NCI-H2227 (cell line): Measurements from ENCODE around the gene MAP3K19.
"Not testable (repeated sequence)": the region's sequence is repeated elsewhere in the genome, so short reads cannot be mapped to it uniquely, and the experiment has no call there.

Source experiments
- DNase-seq: peaks from one replicate; lab custom pipeline; 2025; ENCODE audit not compliant: unreplicated experiment; lab: John Stamatoyannopoulos, UW

The MAP3K19 gene

DNA sequence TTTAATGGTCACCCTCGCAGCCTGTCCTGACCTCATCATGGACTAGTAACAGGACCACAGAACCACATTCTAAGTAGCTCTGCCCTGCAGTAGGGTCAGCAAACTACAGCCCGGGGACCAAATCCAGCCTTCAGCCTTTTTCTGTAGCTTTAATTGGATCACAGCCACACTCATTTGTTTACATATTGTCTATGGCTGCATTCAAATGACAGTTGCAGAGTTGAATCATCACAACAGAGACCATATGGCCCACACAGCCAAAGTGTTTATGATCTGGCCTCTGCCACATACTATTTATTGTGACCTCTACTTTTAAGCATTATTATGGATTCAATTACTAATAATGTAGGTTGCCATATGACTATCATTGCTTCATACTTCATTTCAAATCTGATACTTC lies 47.7 kb downstream of the MAP3K19 start:
- DNase-seq = no peak

DNA sequence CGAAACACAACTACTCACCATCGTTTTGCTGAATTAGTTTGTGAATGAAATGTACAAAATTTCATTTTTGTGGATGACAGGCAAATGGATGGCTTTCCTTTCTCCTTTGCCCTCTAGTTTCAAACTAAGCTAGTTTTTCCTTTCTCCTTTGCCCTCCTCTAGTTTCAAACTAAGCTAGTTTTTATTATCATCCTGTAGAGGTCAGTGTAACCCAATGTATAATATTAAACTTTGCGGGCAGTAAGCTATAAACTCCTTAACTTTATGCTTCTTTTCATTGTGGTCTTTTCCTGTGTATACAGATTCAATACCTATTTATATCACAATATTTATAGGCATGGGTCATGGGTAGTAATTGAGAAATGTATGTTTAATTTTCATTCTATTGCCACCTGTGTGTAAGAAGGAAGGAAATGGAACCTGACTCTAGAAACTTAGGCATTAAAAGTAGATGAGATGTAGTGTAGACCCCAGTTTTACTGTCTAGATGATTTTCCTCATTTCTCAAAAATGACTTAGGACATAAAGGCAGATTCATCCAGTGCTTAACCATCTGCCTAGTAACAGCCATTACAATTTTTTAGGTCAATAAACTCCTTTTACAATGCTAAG lies 58.1 kb downstream of the MAP3K19 start:
- peak; percentile 54 for DNase-seq

DNA sequence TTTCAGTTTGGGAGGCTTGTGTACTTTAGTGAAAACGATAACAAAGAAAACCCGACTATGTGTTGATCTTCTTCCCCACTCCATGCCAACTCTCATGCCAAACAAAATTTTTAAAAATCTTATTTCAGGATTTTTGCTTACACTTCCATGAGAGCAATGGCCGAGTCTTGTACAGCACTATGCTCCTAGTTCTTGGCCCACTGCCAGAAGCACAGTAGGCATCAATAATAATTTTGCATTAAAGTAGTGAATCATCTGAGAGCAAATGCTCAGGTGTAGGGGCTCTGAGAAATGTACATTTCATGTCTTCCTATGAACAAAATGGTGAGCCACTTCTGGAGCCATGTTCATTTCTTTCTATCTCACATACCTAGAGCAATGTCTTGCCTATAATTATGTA lies 62.2 kb downstream of the MAP3K19 start:
- peak; percentile 63 for DNase-seq

DNA sequence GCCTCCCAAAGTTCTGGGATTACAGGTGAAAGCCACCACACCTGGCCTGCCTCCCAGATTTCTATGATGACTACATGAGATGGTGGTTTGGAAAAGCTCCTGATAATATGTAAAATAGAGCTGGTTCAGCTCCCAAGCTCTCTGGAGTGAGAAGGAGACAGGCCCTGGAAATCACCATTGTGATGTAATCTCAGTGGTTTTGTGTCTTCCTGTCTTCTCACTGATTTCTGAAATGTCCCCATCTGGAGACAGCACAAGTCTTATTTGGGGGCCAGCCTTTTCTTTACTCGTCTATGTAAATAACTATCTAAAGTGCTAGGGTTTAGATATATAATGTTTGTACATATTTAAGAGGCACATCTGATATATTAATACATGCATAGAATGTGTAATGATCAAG lies 64.6 kb downstream of the MAP3K19 start:
- DNase-seq = no peak

DNA sequence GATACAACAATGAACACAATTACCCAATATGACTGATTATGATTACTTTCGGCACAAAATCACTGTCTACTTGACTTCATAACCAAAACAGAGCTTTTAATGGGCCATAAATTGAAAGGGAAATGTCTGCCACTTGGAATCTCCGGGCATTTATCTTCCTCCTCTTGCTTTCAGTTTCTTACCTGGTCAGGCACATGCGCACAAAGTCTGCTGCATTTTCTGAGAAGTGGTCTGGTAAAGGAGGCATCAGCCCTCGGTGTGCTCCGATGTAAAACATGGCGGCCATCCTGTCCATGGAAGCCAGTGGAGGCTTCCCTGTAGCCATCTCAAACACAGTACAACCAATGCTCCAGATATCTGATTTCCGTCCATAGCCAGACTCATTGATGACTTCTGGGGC lies 66.6 kb downstream of the MAP3K19 start:
- DNase-seq = no peak

DNA sequence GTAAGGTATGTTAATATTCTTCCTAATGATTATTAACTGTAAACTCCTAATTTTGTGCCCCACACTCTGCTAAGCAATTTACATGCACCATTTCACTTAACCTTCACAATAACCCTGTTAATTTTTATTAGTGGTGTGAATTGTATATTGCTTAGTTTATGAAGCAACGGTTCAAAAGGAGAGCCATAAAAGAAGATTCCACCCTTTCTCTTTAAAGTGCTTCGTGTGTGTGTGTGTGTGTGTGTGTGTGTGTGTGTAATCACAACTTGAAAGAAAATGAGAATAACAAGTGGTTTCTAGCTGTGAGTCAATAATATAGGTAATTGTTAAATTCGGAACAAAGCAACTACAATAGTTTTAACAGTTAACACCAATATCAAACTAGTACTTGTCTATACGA lies 68.0 kb downstream of the MAP3K19 start:
- DNase-seq = no peak

DNA sequence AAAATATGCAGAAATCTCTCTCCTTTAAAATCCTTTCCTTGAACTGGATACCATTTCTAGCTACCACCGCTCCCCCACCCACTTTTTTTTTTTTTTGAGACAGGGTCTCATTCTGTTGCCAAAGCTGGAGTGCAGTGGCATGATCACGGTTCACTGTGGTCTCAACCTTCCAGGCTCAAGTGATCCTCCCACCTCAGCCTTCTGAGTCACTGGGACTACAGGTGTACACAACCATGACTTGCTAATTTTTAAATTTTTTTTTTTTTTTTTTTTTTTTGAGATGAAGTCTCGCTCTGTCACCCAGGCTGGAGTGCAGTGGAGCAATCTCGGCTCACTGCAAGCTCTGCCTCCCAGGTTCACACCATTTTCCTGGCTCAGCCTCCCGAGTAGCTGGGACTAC lies 70.1 kb downstream of the MAP3K19 start:
- not testable (repeated sequence) for DNase-seq

DNA sequence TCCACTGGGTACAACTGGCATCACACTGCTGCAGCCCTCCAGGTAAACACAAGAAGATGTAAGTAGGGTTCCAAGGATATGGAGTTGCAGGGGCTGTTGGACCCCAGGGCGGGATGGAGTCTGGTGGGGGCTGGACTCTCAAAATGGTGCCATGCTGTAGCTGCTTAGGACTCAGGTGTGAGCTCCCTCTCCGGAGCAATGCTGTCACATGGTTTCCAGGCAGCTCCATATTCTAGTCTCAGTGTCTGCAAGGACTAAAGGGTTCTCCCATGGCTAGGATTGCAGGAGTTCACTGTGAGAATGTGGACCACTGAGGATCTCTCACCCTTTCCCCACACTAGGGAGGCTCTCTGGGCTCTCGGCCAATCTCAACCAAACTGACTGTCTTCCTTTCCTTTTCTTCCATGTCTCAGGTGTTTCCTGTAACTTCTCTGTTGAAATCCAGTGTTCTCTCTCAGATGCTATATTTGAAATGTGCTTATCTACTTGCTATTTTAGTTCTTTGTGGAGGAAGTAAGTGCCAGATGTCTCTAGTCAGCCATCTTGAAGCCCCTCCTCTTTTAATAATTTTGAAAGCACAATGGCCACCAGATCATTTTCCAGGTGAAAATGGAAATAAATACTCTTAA lies 71.1 kb downstream of the MAP3K19 start:
- no peak for DNase-seq

DNA sequence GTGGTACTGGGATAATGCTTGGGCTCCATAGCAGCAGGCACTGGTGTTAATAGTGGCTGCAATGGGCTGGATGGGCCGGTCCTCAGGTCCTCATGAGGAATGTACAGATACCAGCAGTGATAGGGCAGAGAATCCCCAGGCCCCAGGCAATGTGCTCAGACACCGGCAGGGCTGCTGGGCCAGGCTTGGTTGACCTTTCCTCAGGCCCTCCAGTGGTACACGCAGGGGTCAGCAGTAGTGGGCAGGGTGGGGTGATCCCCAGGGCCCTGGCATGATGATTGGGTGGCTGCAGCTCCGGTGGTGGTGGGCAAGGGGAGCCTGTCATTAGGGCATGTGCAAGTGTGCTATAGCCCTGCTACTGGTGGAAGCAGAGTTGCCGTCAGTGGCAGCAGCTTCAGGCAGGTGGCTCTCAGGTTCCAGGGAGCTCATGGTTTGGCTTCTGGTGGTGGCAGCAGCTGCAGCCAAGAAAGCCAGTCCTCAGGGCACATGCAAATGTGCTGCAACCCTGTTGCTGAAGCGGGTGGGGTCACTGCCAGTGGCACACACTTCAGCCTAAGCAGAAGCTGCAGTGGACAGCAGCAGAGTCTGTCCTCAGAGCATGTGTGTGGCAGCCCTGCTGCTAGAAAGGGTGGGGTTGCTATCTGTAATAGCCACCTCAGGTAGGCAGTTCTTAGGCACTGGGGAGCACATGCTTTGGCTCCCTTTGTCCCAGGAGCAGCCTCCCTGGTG lies 71.8 kb downstream of the MAP3K19 start:
- no peak for DNase-seq

DNA sequence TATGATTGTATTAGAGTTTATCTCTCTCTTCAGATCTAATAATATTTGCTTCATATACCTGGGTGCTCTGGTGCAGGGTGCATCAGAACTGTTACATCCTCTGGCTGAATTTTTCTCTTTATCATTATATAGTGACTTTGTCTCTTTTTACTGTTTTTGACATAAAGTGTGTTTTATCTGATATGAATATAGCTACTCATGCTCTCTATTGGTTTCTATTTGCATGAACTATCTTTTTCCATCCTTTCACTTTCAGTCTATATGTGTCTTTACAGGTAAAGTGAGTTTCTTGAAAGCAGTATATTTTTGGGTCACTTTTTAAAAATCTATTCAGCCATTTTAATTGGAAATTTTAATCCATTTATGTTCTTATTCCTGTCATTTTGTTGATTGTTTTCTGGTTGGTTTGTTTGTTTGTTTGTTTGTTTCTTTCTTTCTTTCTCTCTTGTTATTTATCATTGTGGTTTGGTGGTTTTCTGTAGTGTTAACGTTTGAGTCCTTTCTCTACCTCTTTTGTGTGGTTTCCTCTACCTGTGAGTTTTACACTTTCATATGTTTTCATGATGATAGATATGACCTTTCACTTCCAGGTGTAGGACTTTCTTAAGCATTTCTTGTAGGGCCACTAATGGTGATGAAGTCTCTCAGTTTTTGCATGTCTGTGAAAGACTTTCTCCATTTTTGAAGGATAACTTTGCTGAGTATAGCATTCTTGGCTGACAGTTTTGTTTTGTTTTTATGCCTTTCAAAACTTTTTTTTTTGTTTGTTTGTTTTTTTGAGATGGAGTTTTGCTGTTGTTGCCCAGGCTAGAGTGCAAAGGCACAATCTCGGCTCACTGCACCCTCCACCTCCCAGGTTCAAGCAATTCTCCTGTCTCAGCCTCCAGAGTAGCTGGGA lies 73.8 kb downstream of the MAP3K19 start:
- no peak for DNase-seq

DNA sequence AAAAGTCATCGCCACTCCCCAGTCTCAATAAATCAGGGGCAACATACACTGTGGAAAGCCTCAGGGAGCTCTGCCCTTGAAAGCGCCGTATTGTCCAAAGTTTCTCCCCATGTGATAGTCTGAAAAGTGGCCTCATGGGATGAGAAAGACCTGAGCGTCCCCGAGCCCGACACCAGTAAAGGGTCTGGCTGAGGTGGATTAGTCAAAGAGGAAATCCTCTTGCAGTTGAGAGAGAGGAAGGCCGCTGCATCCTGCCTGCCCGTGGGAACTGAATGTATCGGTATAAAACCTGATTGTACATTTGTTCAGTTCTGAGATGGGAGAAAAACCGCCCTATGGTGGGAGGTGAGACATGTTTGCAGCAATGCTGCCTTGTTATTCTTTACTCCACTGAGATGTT lies 80.1 kb downstream of the MAP3K19 start:
- DNase-seq = not testable (repeated sequence)

DNA sequence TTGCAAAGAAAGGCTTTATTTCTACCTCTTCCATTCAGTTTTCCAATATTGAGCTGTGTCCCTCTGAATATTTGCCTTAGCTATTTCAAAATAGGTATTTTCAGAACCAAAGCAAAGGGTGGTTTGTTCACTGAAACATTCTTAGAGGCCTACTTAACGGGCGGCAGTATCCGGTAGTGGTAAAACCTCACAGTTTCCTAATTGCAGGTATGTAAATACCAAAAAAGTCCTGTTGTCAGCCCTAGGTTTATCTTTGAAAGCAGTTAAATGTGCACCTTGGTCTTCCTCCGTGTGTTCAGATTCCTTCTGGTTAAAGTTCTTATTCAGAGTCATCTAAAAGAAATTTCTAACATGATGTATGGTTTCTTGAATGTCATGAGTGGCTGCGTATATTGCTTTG lies 89.8 kb downstream of the MAP3K19 start:
- DNase-seq = no peak

DNA sequence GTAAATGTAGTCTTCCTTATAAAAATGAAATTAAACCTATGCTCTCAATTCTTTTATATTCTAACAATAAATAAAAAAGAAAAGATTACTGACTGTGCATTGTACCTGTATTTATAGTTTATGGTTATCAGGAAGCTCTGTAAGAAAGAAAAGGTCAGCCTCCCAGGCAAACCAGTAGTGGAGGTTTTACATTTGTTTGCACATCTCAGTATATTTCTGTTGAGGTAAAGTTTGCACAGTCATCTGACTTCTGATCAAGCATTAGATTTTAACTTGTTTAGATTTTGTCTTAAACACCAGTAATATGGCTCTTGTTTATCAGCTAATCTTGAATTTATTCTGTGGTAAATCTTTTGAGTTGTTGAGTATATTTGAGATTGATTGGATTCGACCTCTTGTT lies 91.5 kb downstream of the MAP3K19 start:
- DNase-seq = no peak

DNA sequence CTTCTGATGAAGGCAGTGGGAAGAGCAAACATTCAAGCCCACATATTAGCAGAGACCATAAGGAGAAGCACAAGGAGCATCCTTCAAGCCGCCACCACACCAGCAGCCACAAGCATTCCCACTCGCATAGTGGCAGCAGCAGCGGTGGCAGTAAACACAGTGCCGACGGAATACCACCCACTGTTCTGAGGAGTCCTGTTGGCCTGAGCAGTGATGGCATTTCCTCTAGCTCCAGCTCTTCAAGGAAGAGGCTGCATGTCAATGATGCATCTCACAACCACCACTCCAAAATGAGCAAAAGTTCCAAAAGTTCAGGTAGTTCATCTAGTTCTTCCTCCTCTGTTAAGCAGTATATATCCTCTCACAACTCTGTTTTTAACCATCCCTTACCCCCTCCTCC lies 93.2 kb downstream of the MAP3K19 start:
- no peak for DNase-seq

DNA sequence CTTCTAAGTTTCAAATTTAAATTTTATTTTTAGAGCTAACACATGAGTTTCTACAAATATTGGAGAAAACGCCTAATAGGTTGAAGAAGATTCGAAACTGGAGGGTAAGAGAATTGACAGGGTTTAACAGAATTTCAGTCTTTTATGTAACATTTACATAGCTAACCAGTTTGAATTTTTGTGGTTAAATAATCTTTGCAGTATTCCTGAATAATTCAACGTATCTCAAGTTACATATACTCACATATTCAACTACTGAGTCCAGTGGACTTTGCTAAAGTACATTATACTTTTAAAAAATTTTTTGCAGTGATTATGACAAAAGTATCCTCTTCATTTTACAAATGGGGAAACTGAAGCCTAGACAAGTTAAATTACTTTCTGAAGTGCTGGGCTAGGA lies 94.6 kb downstream of the MAP3K19 start:
- no peak for DNase-seq

DNA sequence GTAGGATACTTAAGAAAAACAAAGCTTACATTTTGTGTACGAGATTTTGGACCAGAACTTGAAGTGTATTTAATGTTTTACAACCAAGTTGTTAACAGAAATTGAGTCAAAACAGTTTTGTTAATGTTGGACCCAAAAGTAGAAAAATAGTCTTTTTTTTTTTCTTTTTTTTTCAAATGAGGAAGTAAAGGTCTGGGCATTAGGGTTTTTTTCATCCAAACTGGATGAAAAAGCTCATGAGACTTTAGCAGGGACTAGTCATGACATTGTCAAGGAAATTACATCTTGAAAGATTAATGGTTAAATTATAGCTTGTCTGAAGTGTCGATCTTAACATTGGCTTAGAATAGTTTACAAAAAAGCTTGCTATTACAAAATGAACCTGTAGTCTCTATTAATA lies 96.4 kb downstream of the MAP3K19 start:
- DNase-seq = no peak

DNA sequence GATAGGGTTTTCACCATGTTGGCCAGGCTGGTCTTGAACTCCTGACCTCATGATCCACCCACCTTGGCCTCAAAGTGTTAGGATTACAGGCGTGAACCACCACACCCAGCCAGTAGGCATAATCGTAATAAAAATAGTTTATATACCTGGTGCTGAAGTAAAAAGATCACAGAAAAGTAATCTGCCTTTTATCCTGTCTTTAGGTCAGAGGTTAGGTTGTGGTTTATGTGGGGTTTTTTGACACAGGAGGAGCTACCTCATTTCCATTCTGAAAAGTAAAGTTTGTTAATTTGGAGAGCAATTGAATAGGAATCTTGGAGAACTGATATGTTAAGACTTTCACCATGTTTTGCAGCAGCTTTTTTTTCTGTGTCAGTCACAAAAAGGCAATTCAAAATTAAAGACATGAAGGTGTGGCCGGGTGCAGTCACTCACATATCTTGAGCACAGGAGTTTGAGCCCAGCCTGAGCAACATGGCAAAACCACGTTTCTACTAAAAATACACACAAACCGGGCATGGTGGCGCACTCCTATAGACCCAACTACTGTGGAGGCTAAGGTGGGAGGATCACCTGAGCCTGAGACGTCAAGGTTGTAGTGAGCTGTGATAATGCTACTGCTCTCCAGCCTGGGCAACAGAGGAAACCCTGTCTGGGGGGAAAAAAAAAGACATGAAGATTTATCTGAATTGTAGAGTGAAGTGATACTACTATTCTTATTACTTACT lies 97.1 kb downstream of the MAP3K19 start:
- DNase-seq = no peak

DNA sequence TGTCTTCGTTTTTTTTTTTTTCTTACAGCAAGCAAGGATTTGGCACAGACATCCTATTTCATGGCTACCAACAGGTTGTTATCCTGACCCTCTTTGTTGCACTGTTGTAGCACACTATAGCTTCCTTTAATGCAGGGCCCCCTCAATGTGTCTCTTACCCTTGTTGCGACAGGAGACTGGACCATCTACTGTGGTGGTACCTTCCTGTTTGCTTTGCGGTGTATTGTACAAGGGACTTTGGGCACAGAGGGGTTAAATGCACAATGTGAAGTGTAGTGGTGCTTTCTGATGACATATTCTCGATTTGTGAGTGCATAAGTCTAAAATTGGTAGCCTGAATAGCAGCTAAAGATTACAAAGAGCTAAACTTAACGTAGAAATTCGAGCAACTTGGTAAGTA lies 101.2 kb downstream of the MAP3K19 start:
- no peak for DNase-seq

DNA sequence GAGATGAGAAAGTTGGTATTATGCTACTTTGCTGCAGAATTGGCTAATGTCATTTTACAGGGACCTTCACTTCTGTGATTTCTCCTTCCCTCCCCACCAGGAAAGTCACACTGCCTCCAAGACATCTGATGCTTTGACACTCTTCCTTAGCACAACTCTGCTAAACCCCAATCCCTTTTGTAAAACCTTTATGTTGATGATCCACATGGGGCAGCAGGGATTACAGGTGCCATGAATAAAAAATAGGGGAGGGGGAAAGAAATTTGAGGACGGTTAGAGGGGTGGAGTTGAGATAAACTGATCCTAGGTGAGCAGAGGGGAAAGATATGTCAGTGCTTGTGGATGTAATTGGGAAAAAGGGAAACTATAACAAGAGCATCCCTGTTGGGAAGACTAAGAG lies 102.3 kb downstream of the MAP3K19 start:
- DNase-seq = no peak

DNA sequence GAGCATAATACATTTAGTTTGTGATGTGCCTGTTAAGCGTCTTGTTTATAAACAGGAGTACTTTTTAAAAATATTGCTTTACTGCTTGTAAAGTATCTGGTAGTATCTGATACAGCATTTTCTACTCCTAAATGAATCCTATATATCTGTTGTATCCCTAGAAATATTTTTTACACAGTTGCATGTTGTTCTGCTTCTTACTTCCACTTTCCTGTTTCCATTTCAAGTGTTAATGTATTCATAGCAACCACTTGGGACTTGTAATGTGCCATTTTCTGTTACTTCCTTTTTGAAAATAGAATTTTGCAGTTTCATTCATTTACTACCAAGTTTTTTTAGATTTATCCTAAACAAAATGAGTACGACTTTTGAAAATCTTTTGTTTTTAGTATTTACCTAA lies 103.7 kb downstream of the MAP3K19 start:
- DNase-seq = no peak

DNA sequence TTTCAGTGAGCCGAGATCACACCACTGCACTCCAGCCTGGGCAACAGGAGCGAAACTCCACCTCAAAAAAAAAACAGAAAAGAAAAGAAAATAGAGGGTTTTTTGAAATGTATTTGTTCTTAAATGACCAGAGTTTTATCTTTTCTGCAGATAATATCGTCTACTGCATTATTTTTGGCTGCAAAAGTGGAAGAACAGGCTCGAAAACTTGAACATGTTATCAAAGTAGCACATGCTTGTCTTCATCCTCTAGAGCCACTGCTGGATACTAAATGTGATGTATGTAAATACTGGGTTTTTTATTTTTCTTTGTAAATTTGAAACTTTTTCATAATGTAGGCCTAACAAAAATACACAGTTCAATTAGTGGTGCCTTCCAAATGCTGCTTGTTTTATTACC lies 110.6 kb downstream of the MAP3K19 start:
- DNase-seq = no peak
